ENCODE data around the gene DNMBP.
"Not testable (repeated sequence)": the region's sequence is repeated elsewhere in the genome, so short reads cannot be mapped to it uniquely, and the experiment has no call there.

GRCh38 chr10:99953510-99953909 lies 56.2 kb downstream of the DNMBP start:
- TF ChIP-seq CTCF (IDR thresholded peaks at IDR 0.05 in 2 of 3, conservative IDR thresholded peaks at IDR 0.05 in 1 of 3; ENCODE audit: borderline replicate concordance in 1 of 3, insufficient read depth in 1 of 3, low read depth in 2 of 3, low read length in 2 of 3); ZNF274 (IDR thresholded peaks at IDR 0.05; ENCODE audit: low read depth, low read length); POLR2A (IDR thresholded peaks at IDR 0.05; ENCODE audit: borderline replicate concordance, extremely low read depth, insufficient read depth, insufficient read length); EZH2 (IDR thresholded peaks at IDR 0.05); TCF7L2 (IDR thresholded peaks at IDR 0.05; ENCODE audit: borderline replicate concordance, extremely low read depth, insufficient read depth, insufficient read length); MAX (IDR thresholded peaks at IDR 0.05); EZH2phosphoT487 (IDR thresholded peaks at IDR 0.05; ENCODE audit: borderline replicate concordance); ATF3 (IDR thresholded peaks at IDR 0.05); SP1 (IDR thresholded peaks at IDR 0.05; ENCODE audit: low read depth): not testable (repeated sequence)
